HEK293T (cell line): Measurements from ENCODE around the gene ALK.

Source experiments
- BHLHE40 ChIP-seq: fragments of 450-650 bp; IDR thresholded peaks from 2 replicates; pipeline ENCODE4 v1.6.1; 2016; ENCODE audit warnings: mild to moderate bottlenecking, moderate library complexity, borderline replicate concordance
- CTBP1 ChIP-seq: fragments of 450-650 bp; IDR thresholded peaks from 2 replicates; pipeline ENCODE4 v1.6.1; 2016; ENCODE audit warnings: borderline replicate concordance
- ELF4 ChIP-seq: fragments of 450-650 bp; IDR thresholded peaks from 2 replicates; pipeline ENCODE4 v1.6.1; 2017; ENCODE audit warnings: antibody characterized with exemption
- FOXA1 ChIP-seq: fragments of 450-650 bp; IDR thresholded peaks from 2 replicates; pipeline ENCODE4 v1.6.1; 2016; ENCODE audit warnings: mild to moderate bottlenecking
- FOXK2 ChIP-seq: fragments of 450-650 bp; IDR thresholded peaks from 2 replicates; pipeline ENCODE4 v1.6.1; 2016; ENCODE audit warnings: mild to moderate bottlenecking
- FOXM1 ChIP-seq: fragments of 450-650 bp; IDR thresholded peaks from 2 replicates; pipeline ENCODE4 v1.6.1; 2017; ENCODE audit warnings: mild to moderate bottlenecking, borderline replicate concordance
- HDGF ChIP-seq: fragments of 450-650 bp; IDR thresholded peaks from 2 replicates; pipeline ENCODE4 v1.6.1; 2017; ENCODE audit warnings: antibody characterized with exemption, borderline replicate concordance
- L3MBTL2 ChIP-seq: fragments of 450-650 bp; conservative IDR thresholded peaks from 2 replicates; pipeline ENCODE4 v1.6.1; 2016; ENCODE audit warnings: mild to moderate bottlenecking
- NFRKB ChIP-seq: fragments of 450-650 bp; IDR thresholded peaks from 2 replicates; pipeline ENCODE4 v1.6.1; 2016; ENCODE audit warnings: mild to moderate bottlenecking, moderate library complexity
- SP1 ChIP-seq: fragments of 450-650 bp; IDR thresholded peaks from 2 replicates; pipeline ENCODE4 v1.6.1; 2017
- TARDBP ChIP-seq: fragments of 450-650 bp; IDR thresholded peaks from 2 replicates; pipeline ENCODE4 v1.6.1; 2016
- ZNF384 ChIP-seq: fragments of 450-650 bp; IDR thresholded peaks from 2 replicates; pipeline ENCODE4 v1.6.1; 2016
- TF ChIP-seq, protein P1 (sequence below): fragments of 450-650 bp; IDR thresholded peaks from 2 replicates; pipeline ENCODE4 v1.6.1; 2016

DNA sequence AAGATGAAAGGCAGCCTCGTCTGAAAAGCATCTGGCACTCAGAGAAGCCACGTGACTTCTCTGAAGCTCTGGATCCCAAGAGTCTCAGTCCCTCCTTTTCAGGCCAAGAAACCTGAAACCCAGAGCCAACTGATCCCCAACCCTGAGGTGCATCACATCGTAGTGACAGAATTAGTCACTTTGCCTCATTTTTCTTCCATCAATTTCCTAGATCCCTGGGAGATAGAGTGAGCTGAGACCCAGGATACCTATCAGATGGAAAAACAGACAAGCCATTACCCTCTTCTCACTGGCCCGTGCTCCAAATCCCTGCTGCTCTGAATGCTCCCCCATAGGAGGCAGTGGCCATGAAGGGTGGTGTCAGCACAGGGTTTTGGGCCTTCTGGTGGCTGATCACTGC, 113.1 kb downstream of the ALK start:
- TF ChIP-seq ELF4 (no peak), SP1 (no peak), FOXA1 (no peak), TARDBP (no peak), BHLHE40 (no peak), FOXK2 (no peak), HDGF (no peak), ZNF384 (no peak), L3MBTL2 (no peak), FOXM1 (no peak), NFRKB (no peak), CTBP1 (no peak)
- TF ChIP-seq, protein P1, sequence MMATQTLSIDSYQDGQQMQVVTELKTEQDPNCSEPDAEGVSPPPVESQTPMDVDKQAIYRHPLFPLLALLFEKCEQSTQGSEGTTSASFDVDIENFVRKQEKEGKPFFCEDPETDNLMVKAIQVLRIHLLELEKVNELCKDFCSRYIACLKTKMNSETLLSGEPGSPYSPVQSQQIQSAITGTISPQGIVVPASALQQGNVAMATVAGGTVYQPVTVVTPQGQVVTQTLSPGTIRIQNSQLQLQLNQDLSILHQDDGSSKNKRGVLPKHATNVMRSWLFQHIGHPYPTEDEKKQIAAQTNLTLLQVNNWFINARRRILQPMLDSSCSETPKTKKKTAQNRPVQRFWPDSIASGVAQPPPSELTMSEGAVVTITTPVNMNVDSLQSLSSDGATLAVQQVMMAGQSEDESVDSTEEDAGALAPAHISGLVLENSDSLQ = no peak
